K562 (cell line): Measurements from ENCODE around the gene ANKS1A. TPM values are rescaled to one million over a fixed set of nuclear protein-coding genes. Genes with fewer than 3 reads are reported as not detected.
A peak's percentile ranks its signal among the peaks of the same experiment; 100 is the strongest.

Experiments
- RHOXF2B ChIP-seq: fragments of 250-450 bp; sonication (Bioruptor Pico); conservative IDR thresholded peaks from 2 replicates; pipeline ENCODE4 v1.5.1; 2021
- polyA plus RNA-seq, 8 experiments: library from polyadenylated mRNA; depleted of rRNA in 4 of 8; stranded (reverse) in 5 of 8; unstranded in 3 of 8; fragments of >200 nt; fragmentation: Nextera tagmentation in 2 of 8; fragmentation: Illumina TruSeq in 1 of 8; extraction: Ambion mirVana in 2 of 8; extraction: Trizol in 1 of 8; gene quantifications; 2 replicates each; pipeline versions ENCODE4 v1.2.1 to v1.2.3, GENCODE V29; 2011 to 2014; ENCODE audit warnings: inconsistent platforms in 1 of 8, missing spikeins in 1 of 8
- total RNA-seq, 7 experiments: library from RNA; depleted of rRNA in 6 of 7; stranded (reverse); fragments of >200 nt in 6 of 7; fragmentation: Illumina TruSeq in 2 of 7; extraction: Trizol in 2 of 7; gene quantifications; 2 replicates each; pipeline versions ENCODE4 v1.2.1 to v1.2.3, GENCODE V29; 2011 to 2021; ENCODE audit warnings: low replicate concordance in 1 of 7
- TF ChIP-seq, protein P1 (sequence below): IDR thresholded peaks from 2 replicates; pipeline ENCODE4 v1.6.1; 2016; ENCODE audit warnings: missing genetic modification characterization, missing compliant biosample characterization
- TF ChIP-seq, protein P2 (sequence below), 2 experiments: fragments of 450-650 bp; IDR thresholded peaks; 2 replicates each; pipeline ENCODE4 v1.6.1; 2018; ENCODE audit warnings: mild to moderate bottlenecking in 2 of 2, low read depth in 1 of 2; ENCODE audit not compliant: partially characterized antibody in 2 of 2
- TF ChIP-seq, protein P3 (sequence below): sonication (generic); formaldehyde crosslinking; IDR thresholded peaks from 2 replicates; pipeline ENCODE4 v1.8.0; 2022; ENCODE audit warnings: mild to moderate bottlenecking, low read depth, missing genetic modification reagents

ANKS1A gene
- total and polyA plus RNA-seq, 9 of the 15 experiments (the other 6 are each of a cell fraction or from before 2014, with no cell fraction given): 1.1 to 13.8 (median 5.3) TPM

DNA sequence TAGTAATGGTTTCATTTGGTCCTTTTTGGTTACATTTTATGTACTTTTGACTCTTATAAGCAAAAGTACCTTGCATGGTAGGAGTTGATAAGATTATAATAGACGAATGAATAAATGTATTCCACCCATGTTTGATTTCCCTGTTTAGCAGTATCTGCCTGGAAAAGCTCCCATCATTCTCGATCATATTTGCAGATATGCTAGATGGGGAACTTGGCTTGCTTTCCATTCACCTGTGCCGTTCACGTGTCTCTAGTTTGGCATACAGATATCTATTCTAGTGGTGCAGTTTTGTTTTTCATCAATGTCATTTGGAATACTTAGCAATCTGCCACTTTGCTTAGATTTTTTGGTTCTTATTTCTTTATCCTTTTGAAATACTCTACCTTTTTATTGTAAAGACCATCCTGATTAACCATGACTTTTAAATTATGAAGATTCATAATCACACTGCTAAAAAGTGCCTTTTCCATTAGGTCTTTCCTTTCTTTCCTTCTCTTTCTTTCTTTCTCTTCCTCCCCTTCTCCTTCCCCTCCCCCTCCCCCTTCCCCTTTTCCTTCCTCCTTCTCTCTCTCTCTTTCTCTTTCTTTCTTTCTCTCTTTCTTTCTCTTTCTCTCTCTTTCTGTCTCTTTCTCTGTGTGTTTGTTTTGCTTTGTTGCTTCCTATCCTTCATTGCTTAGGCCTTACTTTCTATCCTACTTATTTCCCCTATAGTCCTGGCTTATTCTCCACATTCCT lies 40.4 kb downstream of the ANKS1A start (continued):
- TF ChIP-seq, protein P1, sequence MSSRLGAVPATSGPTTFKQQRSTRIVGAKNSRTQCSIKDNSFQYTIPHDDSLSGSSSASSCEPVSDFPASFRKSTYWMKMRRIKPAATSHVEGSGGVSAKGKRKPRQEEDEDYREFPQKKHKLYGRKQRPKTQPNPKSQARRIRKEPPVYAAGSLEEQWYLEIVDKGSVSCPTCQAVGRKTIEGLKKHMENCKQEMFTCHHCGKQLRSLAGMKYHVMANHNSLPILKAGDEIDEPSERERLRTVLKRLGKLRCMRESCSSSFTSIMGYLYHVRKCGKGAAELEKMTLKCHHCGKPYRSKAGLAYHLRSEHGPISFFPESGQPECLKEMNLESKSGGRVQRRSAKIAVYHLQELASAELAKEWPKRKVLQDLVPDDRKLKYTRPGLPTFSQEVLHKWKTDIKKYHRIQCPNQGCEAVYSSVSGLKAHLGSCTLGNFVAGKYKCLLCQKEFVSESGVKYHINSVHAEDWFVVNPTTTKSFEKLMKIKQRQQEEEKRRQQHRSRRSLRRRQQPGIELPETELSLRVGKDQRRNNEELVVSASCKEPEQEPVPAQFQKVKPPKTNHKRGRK (tag): peak; percentile 84
- TF ChIP-seq, protein P2, sequence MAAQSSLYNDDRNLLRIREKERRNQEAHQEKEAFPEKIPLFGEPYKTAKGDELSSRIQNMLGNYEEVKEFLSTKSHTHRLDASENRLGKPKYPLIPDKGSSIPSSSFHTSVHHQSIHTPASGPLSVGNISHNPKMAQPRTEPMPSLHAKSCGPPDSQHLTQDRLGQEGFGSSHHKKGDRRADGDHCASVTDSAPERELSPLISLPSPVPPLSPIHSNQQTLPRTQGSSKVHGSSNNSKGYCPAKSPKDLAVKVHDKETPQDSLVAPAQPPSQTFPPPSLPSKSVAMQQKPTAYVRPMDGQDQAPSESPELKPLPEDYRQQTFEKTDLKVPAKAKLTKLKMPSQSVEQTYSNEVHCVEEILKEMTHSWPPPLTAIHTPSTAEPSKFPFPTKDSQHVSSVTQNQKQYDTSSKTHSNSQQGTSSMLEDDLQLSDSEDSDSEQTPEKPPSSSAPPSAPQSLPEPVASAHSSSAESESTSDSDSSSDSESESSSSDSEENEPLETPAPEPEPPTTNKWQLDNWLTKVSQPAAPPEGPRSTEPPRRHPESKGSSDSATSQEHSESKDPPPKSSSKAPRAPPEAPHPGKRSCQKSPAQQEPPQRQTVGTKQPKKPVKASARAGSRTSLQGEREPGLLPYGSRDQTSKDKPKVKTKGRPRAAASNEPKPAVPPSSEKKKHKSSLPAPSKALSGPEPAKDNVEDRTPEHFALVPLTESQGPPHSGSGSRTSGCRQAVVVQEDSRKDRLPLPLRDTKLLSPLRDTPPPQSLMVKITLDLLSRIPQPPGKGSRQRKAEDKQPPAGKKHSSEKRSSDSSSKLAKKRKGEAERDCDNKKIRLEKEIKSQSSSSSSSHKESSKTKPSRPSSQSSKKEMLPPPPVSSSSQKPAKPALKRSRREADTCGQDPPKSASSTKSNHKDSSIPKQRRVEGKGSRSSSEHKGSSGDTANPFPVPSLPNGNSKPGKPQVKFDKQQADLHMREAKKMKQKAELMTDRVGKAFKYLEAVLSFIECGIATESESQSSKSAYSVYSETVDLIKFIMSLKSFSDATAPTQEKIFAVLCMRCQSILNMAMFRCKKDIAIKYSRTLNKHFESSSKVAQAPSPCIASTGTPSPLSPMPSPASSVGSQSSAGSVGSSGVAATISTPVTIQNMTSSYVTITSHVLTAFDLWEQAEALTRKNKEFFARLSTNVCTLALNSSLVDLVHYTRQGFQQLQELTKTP (IDR thresholded peaks at IDR 0.05; ENCODE audit: low read depth in 1 of 2, partially characterized antibody in 2 of 2): peak in 1 of 2 experiments; percentile 33
- no peak for TF ChIP-seq RHOXF2B (CRISPR knock-in tag)
- TF ChIP-seq, protein P3, sequence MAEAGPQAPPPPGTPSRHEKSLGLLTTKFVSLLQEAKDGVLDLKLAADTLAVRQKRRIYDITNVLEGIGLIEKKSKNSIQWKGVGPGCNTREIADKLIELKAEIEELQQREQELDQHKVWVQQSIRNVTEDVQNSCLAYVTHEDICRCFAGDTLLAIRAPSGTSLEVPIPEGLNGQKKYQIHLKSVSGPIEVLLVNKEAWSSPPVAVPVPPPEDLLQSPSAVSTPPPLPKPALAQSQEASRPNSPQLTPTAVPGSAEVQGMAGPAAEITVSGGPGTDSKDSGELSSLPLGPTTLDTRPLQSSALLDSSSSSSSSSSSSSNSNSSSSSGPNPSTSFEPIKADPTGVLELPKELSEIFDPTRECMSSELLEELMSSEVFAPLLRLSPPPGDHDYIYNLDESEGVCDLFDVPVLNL (CRISPR knock-in tag): no peak
